Activated CD4-positive, alpha-beta T cell treated with anti-CD3 and anti-CD28 coated beads for 36 hours (primary cell): ENCODE data around the gene RALGAPB. TPM values are rescaled to one million over a fixed set of nuclear protein-coding genes. Genes with fewer than 3 reads are reported as not detected.
A peak's percentile ranks its signal among the peaks of the same experiment; 100 is the strongest.

Experiments used
- ATAC-seq: fragments of 200-7000 bp; cut with Tn5 transposase; one replicate; pipeline ENCODE4 v1.10.0; 2021; ENCODE audit warnings: mild to moderate bottlenecking, moderate library complexity
- CTCF ChIA-PET: fragments of 350-600 bp; sonication (Branson Sonifier 250); formaldehyde crosslinking; loops from one replicate; lab custom pipeline; 2021; ENCODE audit warnings: antibody characterized with exemption; lab: Charles Lee
- POLR2A ChIA-PET: fragments of 350-600 bp; sonication (Branson Sonifier 250); formaldehyde crosslinking; loops from one replicate; lab custom pipeline; 2021; ENCODE audit warnings: antibody characterized with exemption, inconsistent platforms; lab: Charles Lee
- DNase-seq: peaks from one replicate; pipeline ENCODE4 v3.0.0-alpha.2; 2020
- H3K27ac Mint-ChIP-seq: one replicate; pipeline ENCODE4 v1.8.0; 2021; ENCODE audit warnings: mixed read lengths
- H3K27me3 Mint-ChIP-seq: one replicate; pipeline ENCODE4 v1.8.0; 2021; ENCODE audit warnings: mixed read lengths
- H3K36me3 Mint-ChIP-seq: one replicate; pipeline ENCODE4 v1.8.0; 2021; ENCODE audit warnings: low read depth, mixed read lengths
- H3K4me1 Mint-ChIP-seq: one replicate; pipeline ENCODE4 v1.8.0; 2021; ENCODE audit warnings: mixed read lengths
- H3K4me3 Mint-ChIP-seq: one replicate; pipeline ENCODE4 v1.8.0; 2021; ENCODE audit warnings: mild to moderate bottlenecking, moderate library complexity, mixed read lengths
- H3K9me3 Mint-ChIP-seq: one replicate; pipeline ENCODE4 v1.8.0; 2021; ENCODE audit warnings: low read depth, mixed read lengths
- intact Hi-C, 2 experiments: fragments of 100-400 bp; cut with DNase I in 1 of 2; cut with micrococcal nuclease in 1 of 2; formaldehyde crosslinking; loops; one replicate each; pipeline versions ENCODE4 v1.14.2 to v1.15.1; 2022 to 2024; cut with DNase I, micrococcal nuclease
- total RNA-seq, 2 experiments: library from RNA; stranded (reverse); gene quantifications; one replicate each; pipeline ENCODE4 v1.2.3, GENCODE V29; 2021

The RALGAPB gene
- total RNA-seq, 2 experiments from 2014 or later: 23.5 to 27.1 TPM

GRCh38 chr20:38558596-38559360 lies 86.1 kb downstream of the RALGAPB start:
- intact Hi-C loops: no loop called here
- Mint-ChIP-seq H3K4me3 (no peak overlapping the region), H3K27ac (peak overlapping the region; percentile 21), H3K27me3 (no peaks in the 10 kb centered on the region), H3K36me3 (peaks cover 36% of the 10 kb centered on the region), H3K4me1 (no peaks in the 10 kb centered on the region), H3K9me3 (no peaks in the 10 kb centered on the region)
- CTCF ChIA-PET: no interaction called here
- POLR2A ChIA-PET: no interaction called here
- DNase-seq: no peak
- no peak for ATAC-seq

- Mint-ChIP-seq H3K36me3 (peaks cover 29% of the 10 kb centered on the region), H3K9me3 (no peaks in the 10 kb centered on the region), H3K4me1 (no peaks in the 10 kb centered on the region), H3K27ac (no peak overlapping the region), H3K27me3 (no peaks in the 10 kb centered on the region), H3K4me3 (no peak overlapping the region)
- ATAC-seq (no peak), DNase-seq (no peak)
- ChIA-PET POLR2A (interaction anchor here (0.9 kb wide), 1 partner anchor 483 kb away, joined by 4 read pairs; no protein-coding TSS in a partner anchor), CTCF (interaction anchor here (0.6 to 0.7 kb wide), 2 partner anchors 33 to 108 kb away, joined by 3 read pairs; no protein-coding TSS in a partner anchor)
- intact Hi-C loops: no loop called here
These were observed 87.1 kb downstream of the RALGAPB start for GRCh38 chr20:38559764-38560163.

GRCh38 chr20:38563802-38564431 lies 91.3 kb downstream of the RALGAPB start:
- CTCF ChIA-PET: no interaction called here
- H3K27ac Mint-ChIP-seq: no peak overlapping the region
- H3K27me3 Mint-ChIP-seq: no peaks in the 10 kb centered on the region

GRCh38 chr20:38564680-38565079 lies 92.0 kb downstream of the RALGAPB start:
- no peak for DNase-seq
- POLR2A ChIA-PET: no interaction called here
- H3K4me1 Mint-ChIP-seq: no peaks in the 10 kb centered on the region

More at GRCh38 chr20:38563802-38564431, 91.3 kb downstream of the RALGAPB start:
- Mint-ChIP-seq H3K4me1 (no peaks in the 10 kb centered on the region), H3K9me3 (no peaks in the 10 kb centered on the region), H3K36me3 (peaks cover 21% of the 10 kb centered on the region), H3K4me3 (no peak overlapping the region)
- DNase-seq: no peak
- intact Hi-C loops: no loop called here
- no peak for ATAC-seq
- POLR2A ChIA-PET: no interaction called here

GRCh38 chr20:38566036-38566598 lies 93.5 kb downstream of the RALGAPB start:
- DNase-seq (no peak), ATAC-seq (no peak)
- Mint-ChIP-seq H3K4me3 (no peak overlapping the region), H3K27me3 (no peaks in the 10 kb centered on the region), H3K9me3 (no peaks in the 10 kb centered on the region), H3K4me1 (no peaks in the 10 kb centered on the region), H3K27ac (no peak overlapping the region), H3K36me3 (peaks cover 12% of the 10 kb centered on the region)
- intact Hi-C loops: no loop called here
- CTCF ChIA-PET: interaction anchor here (1.2 kb wide), 1 partner anchor 10 kb away, joined by 3 read pairs; no protein-coding TSS in a partner anchor
- POLR2A ChIA-PET: no interaction called here

More at GRCh38 chr20:38564680-38565079, 92.0 kb downstream of the RALGAPB start:
- H3K4me3 Mint-ChIP-seq: no peak overlapping the region
- no peaks in the 10 kb centered on the region for H3K27me3 Mint-ChIP-seq
- no peak overlapping the region for H3K27ac Mint-ChIP-seq
- peaks cover 16% of the 10 kb centered on the region for H3K36me3 Mint-ChIP-seq
- no peak for ATAC-seq
- intact Hi-C loops: no loop called here
- H3K9me3 Mint-ChIP-seq: no peaks in the 10 kb centered on the region
- CTCF ChIA-PET: no interaction called here

GRCh38 chr20:38569747-38570525 lies 97.3 kb downstream of the RALGAPB start:
- peaks cover 16% of the 10 kb centered on the region for H3K36me3 Mint-ChIP-seq

GRCh38 chr20:38573413-38573812 lies 100.8 kb downstream of the RALGAPB start:
- POLR2A ChIA-PET: no interaction called here
- intact Hi-C loops: no loop called here

More at GRCh38 chr20:38569747-38570525, 97.3 kb downstream of the RALGAPB start:
- no peak overlapping the region for H3K27ac Mint-ChIP-seq
- no peak for ATAC-seq
- no peaks in the 10 kb centered on the region for H3K4me1 Mint-ChIP-seq
- CTCF ChIA-PET: interaction anchor here (0.7 kb wide), 1 partner anchor 200 kb away, joined by 3 read pairs; no protein-coding TSS in a partner anchor
- no peaks in the 10 kb centered on the region for H3K9me3 Mint-ChIP-seq
- intact Hi-C loops: no loop called here
- DNase-seq: no peak
- POLR2A ChIA-PET: no interaction called here
- no peak overlapping the region for H3K4me3 Mint-ChIP-seq
- no peaks in the 10 kb centered on the region for H3K27me3 Mint-ChIP-seq

GRCh38 chr20:38579219-38579910 lies 106.7 kb downstream of the RALGAPB start:
- no peaks in the 10 kb centered on the region for H3K27me3 Mint-ChIP-seq
- H3K27ac Mint-ChIP-seq: no peak overlapping the region
- ChIA-PET POLR2A (no interaction called here), CTCF (no interaction called here)
- H3K4me3 Mint-ChIP-seq: no peak overlapping the region
- intact Hi-C loops: no loop called here
- H3K36me3 Mint-ChIP-seq: peaks cover 5% of the 10 kb centered on the region
- DNase-seq (no peak), ATAC-seq (no peak)
- no peaks in the 10 kb centered on the region for H3K9me3 Mint-ChIP-seq
- H3K4me1 Mint-ChIP-seq: no peaks in the 10 kb centered on the region

More at GRCh38 chr20:38573413-38573812, 100.8 kb downstream of the RALGAPB start:
- no peaks in the 10 kb centered on the region for H3K27me3 Mint-ChIP-seq
- H3K4me3 Mint-ChIP-seq: no peak overlapping the region
- H3K36me3 Mint-ChIP-seq: peaks cover 15% of the 10 kb centered on the region
- ATAC-seq (no peak), DNase-seq (no peak)
- no peaks in the 10 kb centered on the region for H3K9me3 Mint-ChIP-seq
- no peaks in the 10 kb centered on the region for H3K4me1 Mint-ChIP-seq
- H3K27ac Mint-ChIP-seq: no peak overlapping the region
- CTCF ChIA-PET: no interaction called here

- intact Hi-C loops: no loop called here
- DNase-seq (no peak), ATAC-seq (no peak)
- H3K4me3 Mint-ChIP-seq: no peak overlapping the region
- H3K27me3 Mint-ChIP-seq: no peaks in the 10 kb centered on the region
- H3K9me3 Mint-ChIP-seq: no peaks in the 10 kb centered on the region
- no peak overlapping the region for H3K27ac Mint-ChIP-seq
- CTCF ChIA-PET: no interaction called here
- POLR2A ChIA-PET: no interaction called here
- H3K36me3 Mint-ChIP-seq: no peaks in the 10 kb centered on the region
- H3K4me1 Mint-ChIP-seq: no peaks in the 10 kb centered on the region
These were observed 107.3 kb downstream of the RALGAPB start for GRCh38 chr20:38579921-38580320.

GRCh38 chr20:38581013-38581412 lies 108.4 kb downstream of the RALGAPB start, which contains the start of gene ADIG:
Gene ADIG, plus strand, starts transcription at chr20:38581197. Its CDS starts 54 bp downstream, at chr20:38581251.
- Mint-ChIP-seq H3K27me3 (no peaks in the 10 kb centered on the region), H3K27ac (no peak within 1 kb of the TSS), H3K9me3 (no peaks in the 10 kb centered on the region), H3K36me3 (no peaks in the 10 kb centered on the region), H3K4me1 (no peaks in the 10 kb centered on the region), H3K4me3 (no peak within 1 kb of the TSS)
- ChIA-PET POLR2A (interaction anchor here (0.7 kb wide), 1 partner anchor 30 kb away, joined by 6 read pairs; no protein-coding TSS in a partner anchor), CTCF (interaction anchor here (0.7 to 0.9 kb wide), 2 partner anchors 49 to 67 kb away, joined by 3 to 5 read pairs; no protein-coding TSS in a partner anchor)
- ATAC-seq (no peak), DNase-seq (no peak)
- intact Hi-C loops: no loop called here
